ENCODE data around the gene MGAM2.

MGAM2 gene

GRCh38 chr7:142180426-142180825, 68.9 kb downstream of the MGAM2 start:
- no peak for DNase-seq

GRCh38 chr7:142181211-142181610, 69.7 kb downstream of the MGAM2 start:
- no peak for DNase-seq

- DNase-seq: no peak
Measured at GRCh38 chr7:142181966-142182365, 70.4 kb downstream of the MGAM2 start.

GRCh38 chr7:142185069-142185468, 73.6 kb downstream of the MGAM2 start:
- DNase-seq: no peak

GRCh38 chr7:142185801-142186200, 74.3 kb downstream of the MGAM2 start:
- DNase-seq: no peak

- DNase-seq: no peak
Measured at GRCh38 chr7:142188154-142188553, 76.6 kb downstream of the MGAM2 start.

- no peak for DNase-seq
Measured at GRCh38 chr7:142188846-142189245, 77.3 kb downstream of the MGAM2 start.

- no peak for DNase-seq
Measured at GRCh38 chr7:142194201-142194600, 82.7 kb downstream of the MGAM2 start.

GRCh38 chr7:142196066-142196840, 84.7 kb downstream of the MGAM2 start:
- no peak for DNase-seq

GRCh38 chr7:142200206-142200605, 88.7 kb downstream of the MGAM2 start:
- DNase-seq: no peak

- no peak for DNase-seq
Measured at GRCh38 chr7:142228537-142229104, 117.1 kb downstream of the MGAM2 start.

- no peak for DNase-seq
Measured at GRCh38 chr7:142231716-142232115, 120.2 kb downstream of the MGAM2 start.

- DNase-seq: no peak
Measured at GRCh38 chr7:142240546-142240945, 129.0 kb downstream of the MGAM2 start.

GRCh38 chr7:142243823-142244222, 132.3 kb downstream of the MGAM2 start:
- no peak for DNase-seq

- no peak for DNase-seq
Measured at GRCh38 chr7:142248166-142249160, 136.9 kb downstream of the MGAM2 start.

GRCh38 chr7:142249918-142250317, 138.4 kb downstream of the MGAM2 start:
- no peak for DNase-seq

- DNase-seq: no peak
Measured at GRCh38 chr7:142250705-142251104, 139.2 kb downstream of the MGAM2 start.

GRCh38 chr7:142257958-142258357, 146.4 kb downstream of the MGAM2 start, which contains the start of gene PRSS58:
PRSS58 (minus strand) TSS chr7:142258058; CDS start chr7:142257707, 351 bp downstream.
- no peak for DNase-seq

GRCh38 chr7:142263598-142264380, 152.3 kb downstream of the MGAM2 start:
- DNase-seq: no peak
